ENCODE data around the gene DLGAP4. TPM values are rescaled to one million over a fixed set of nuclear protein-coding genes. Genes with fewer than 3 reads are reported as not detected.

The DLGAP4 gene
- total and polyA plus RNA-seq, 2 of the 13 experiments (the other 11 are each of a cell fraction or from before 2014, with no cell fraction given): 15.2 to 26.7 TPM

- no peak for TF ChIP-seq ATF4 (CRISPR knock-in tag; IDR thresholded peaks at IDR 0.05)
- no peak for TF ChIP-seq HDAC6 (IDR thresholded peaks at IDR 0.05; ENCODE audit: low read depth, low read length)
- TF ChIP-seq ZNF672 (CRISPR knock-in tag; IDR thresholded peaks at IDR 0.05): no peak
- TF ChIP-seq SMC3 (IDR thresholded peaks at IDR 0.05; ENCODE audit: low read length): no peak
- TF ChIP-seq ZNF556 (CRISPR knock-in tag; IDR thresholded peaks at IDR 0.05; ENCODE audit: borderline replicate concordance): no peak
- peak; percentile 31 for TF ChIP-seq ASH2L (IDR thresholded peaks at IDR 0.05; ENCODE audit: insufficient read length, low read depth, low read length)
- TF ChIP-seq ZNF660 (CRISPR knock-in tag; IDR thresholded peaks at IDR 0.05; ENCODE audit: borderline replicate concordance, low read depth): no peak
- 0 out of 2 replicates have a peak, but pooled peaks have one; percentile 23 for TF ChIP-seq NR2F6 (IDR thresholded peaks at IDR 0.05)
- TF ChIP-seq NR2F6 (CRISPR knock-in tag; IDR thresholded peaks at IDR 0.05): no peak
- TF ChIP-seq, protein P1, sequence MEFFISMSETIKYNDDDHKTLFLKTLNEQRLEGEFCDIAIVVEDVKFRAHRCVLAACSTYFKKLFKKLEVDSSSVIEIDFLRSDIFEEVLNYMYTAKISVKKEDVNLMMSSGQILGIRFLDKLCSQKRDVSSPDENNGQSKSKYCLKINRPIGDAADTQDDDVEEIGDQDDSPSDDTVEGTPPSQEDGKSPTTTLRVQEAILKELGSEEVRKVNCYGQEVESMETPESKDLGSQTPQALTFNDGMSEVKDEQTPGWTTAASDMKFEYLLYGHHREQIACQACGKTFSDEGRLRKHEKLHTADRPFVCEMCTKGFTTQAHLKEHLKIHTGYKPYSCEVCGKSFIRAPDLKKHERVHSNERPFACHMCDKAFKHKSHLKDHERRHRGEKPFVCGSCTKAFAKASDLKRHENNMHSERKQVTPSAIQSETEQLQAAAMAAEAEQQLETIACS (CRISPR knock-in tag; IDR thresholded peaks at IDR 0.05): no peak
- TF ChIP-seq GTF3A (CRISPR knock-in tag; conservative IDR thresholded peaks at IDR 0.05): no peak; the same call in 1 of the 2 replicates
- TF ChIP-seq CBX5 (CRISPR knock-in tag; IDR thresholded peaks at IDR 0.05; ENCODE audit: borderline replicate concordance): peak; percentile 80; the same call in 1 of the 2 replicates
- no peak for TF ChIP-seq TCF7L2 (IDR thresholded peaks at IDR 0.05; ENCODE audit: low read depth, low read length)
- no peak for TF ChIP-seq ZNF24 (IDR thresholded peaks at IDR 0.05)
- no peak for TF ChIP-seq ZNF124 (CRISPR knock-in tag; IDR thresholded peaks at IDR 0.05)
- peak; percentile 36; the same call in 1 of the 2 replicates for TF ChIP-seq ZNF335 (CRISPR knock-in tag; IDR thresholded peaks at IDR 0.05)
- TF ChIP-seq TEAD3 (CRISPR knock-in tag; optimal IDR thresholded peaks at IDR 0.05; ENCODE audit: borderline replicate concordance): peak; percentile 83
- TF ChIP-seq, protein P2, sequence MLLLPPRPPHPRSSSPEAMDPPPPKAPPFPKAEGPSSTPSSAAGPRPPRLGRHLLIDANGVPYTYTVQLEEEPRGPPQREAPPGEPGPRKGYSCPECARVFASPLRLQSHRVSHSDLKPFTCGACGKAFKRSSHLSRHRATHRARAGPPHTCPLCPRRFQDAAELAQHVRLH (CRISPR knock-in tag; IDR thresholded peaks at IDR 0.05; ENCODE audit: borderline replicate concordance, low read depth): 0 out of 2 replicates have a peak, but pooled peaks have one; percentile 41
- TF ChIP-seq SP140L (CRISPR knock-in tag; IDR thresholded peaks at IDR 0.05; ENCODE audit: borderline replicate concordance): no peak
- peak; percentile 45; the same call in 1 of the 2 replicates for TF ChIP-seq MIXL1 (CRISPR knock-in tag; IDR thresholded peaks at IDR 0.05)
- no peak for TF ChIP-seq SNRNP70 (IDR thresholded peaks at IDR 0.05; ENCODE audit: low read depth, low read length)
- TF ChIP-seq SETDB1 (CRISPR knock-in tag; IDR thresholded peaks at IDR 0.05; ENCODE audit: borderline replicate concordance): no peak
- TF ChIP-seq ZNF703 (CRISPR knock-in tag; IDR thresholded peaks at IDR 0.05; ENCODE audit: borderline replicate concordance): no peak
- TF ChIP-seq ISX (CRISPR knock-in tag; conservative IDR thresholded peaks at IDR 0.05): no peak
- TF ChIP-seq CHD2 (IDR thresholded peaks at IDR 0.05; ENCODE audit: low read depth, low read length): no peak
- TF ChIP-seq ZNF546 (CRISPR knock-in tag; conservative IDR thresholded peaks at IDR 0.05): no peak
- no peak for TF ChIP-seq ZNF619 (CRISPR knock-in tag; IDR thresholded peaks at IDR 0.05)
- TF ChIP-seq, protein P3, sequence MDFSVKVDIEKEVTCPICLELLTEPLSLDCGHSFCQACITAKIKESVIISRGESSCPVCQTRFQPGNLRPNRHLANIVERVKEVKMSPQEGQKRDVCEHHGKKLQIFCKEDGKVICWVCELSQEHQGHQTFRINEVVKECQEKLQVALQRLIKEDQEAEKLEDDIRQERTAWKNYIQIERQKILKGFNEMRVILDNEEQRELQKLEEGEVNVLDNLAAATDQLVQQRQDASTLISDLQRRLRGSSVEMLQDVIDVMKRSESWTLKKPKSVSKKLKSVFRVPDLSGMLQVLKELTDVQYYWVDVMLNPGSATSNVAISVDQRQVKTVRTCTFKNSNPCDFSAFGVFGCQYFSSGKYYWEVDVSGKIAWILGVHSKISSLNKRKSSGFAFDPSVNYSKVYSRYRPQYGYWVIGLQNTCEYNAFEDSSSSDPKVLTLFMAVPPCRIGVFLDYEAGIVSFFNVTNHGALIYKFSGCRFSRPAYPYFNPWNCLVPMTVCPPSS (IDR thresholded peaks at IDR 0.05): no peak
- 0 out of 2 replicates have a peak, but pooled peaks have one; percentile 14 for TF ChIP-seq MED1 (CRISPR knock-in tag; IDR thresholded peaks at IDR 0.05)
- TF ChIP-seq ZNF644 (CRISPR knock-in tag; IDR thresholded peaks at IDR 0.05; ENCODE audit: low read depth): no peak
Measured at GRCh38 chr20:36270744-36271638, 35.1 kb upstream of the DLGAP4 start (continued).

Data from HepG2 (cell line).